ENCODE data around the gene ZNF710.

- no peak for TF ChIP-seq CTCF (conservative IDR thresholded peaks at IDR 0.05; ENCODE audit: low read depth in 2 of 2)
- no peak for TF ChIP-seq EZH2 (IDR thresholded peaks at IDR 0.05; ENCODE audit: low read depth, unreplicated experiment)
- no peak for TF ChIP-seq JUNB (IDR thresholded peaks at IDR 0.05; ENCODE audit: unreplicated experiment)
- no peak for TF ChIP-seq POLR2AphosphoS5 (IDR thresholded peaks at IDR 0.05; ENCODE audit: low read depth)
These were observed 19.9 kb downstream of the ZNF710 start for GRCh38 chr15:90020936-90021507.
